HCT116 (cell line): ENCODE results near the gene SPIN2B. TPM values are rescaled to one million over a fixed set of nuclear protein-coding genes. Genes with fewer than 3 reads are reported as not detected.
"Not testable (repeated sequence)": the region's sequence is repeated elsewhere in the genome, so short reads cannot be mapped to it uniquely, and the experiment has no call there.

Experiments
- ATAC-seq: fragments of 200-7000 bp; cut with Tn5 transposase; 2 replicates; pipeline ENCODE4 v1.9.1; 2020; ENCODE audit warnings: mild to moderate bottlenecking, moderate library complexity
- BruUV-seq: library from RNA; stranded (reverse); fragments of 400-500 nt; replicated peaks from 2 replicates; lab custom pipeline; 2021; lab: Mats Ljungman, UMichigan
- CTCF ChIA-PET: fragments of 300-600 bp; sonication (Branson Sonifier 250); formaldehyde crosslinking; loops from one replicate; lab custom pipeline; 2021; ENCODE audit warnings: antibody characterized with exemption; lab: Charles Lee
- POLR2A ChIA-PET: fragments of 300-600, 350-600 bp; sonication (Branson Sonifier 250); formaldehyde crosslinking; loops from one replicate; lab custom pipeline; 2021; ENCODE audit warnings: antibody characterized with exemption; lab: Charles Lee
- RAD21 ChIA-PET, 2 experiments: fragments of 300-600 bp; sonication (Branson Sonifier 250); formaldehyde crosslinking; loops; one replicate each; lab custom pipeline; 2023; ENCODE audit warnings: low total read pairs in 2 of 2; ENCODE audit not compliant: uncharacterized antibody in 2 of 2, unreplicated experiment in 2 of 2, low non-redundant PET in 1 of 2; lab: Charles Lee
- DNase-seq: peaks from one replicate; pipeline ENCODE4 v3.0.0-alpha.2; 2010; ENCODE audit warnings: low read depth, low spot score
- H2AFZ ChIP-seq: fragments of 200-600 bp; shearing (Covaris generic), sonication (generic); 2 replicates; pipeline ENCODE4 v1.6.1; 2017; ENCODE audit warnings: low read depth, mixed run types, mixed read lengths, antibody characterized with exemption, low read length; ENCODE audit not compliant: poor library complexity, severe bottlenecking
- H3K27ac ChIP-seq: 2 replicates; pipeline ENCODE4 v1.5.1; 2012; ENCODE audit warnings: low read depth, low read length
- H3K27me3 ChIP-seq: fragments of 200-600 bp; sonication (generic); 2 replicates; pipeline ENCODE4 v1.6.1; 2016; ENCODE audit warnings: mixed run types, low read length, mixed read lengths; ENCODE audit not compliant: insufficient read depth
- H3K36me3 ChIP-seq, 2 experiments: fragments of 200-500 bp in 1 of 2; fragments of 200-600 bp in 1 of 2; sonication (Bioruptor generic) in 1 of 2; sonication (generic) in 1 of 2; 2 replicates each; pipeline versions ENCODE4 v1.5.1 to v1.6.1; 2014 to 2016; ENCODE audit warnings: low read length in 2 of 2, inconsistent platforms in 1 of 2, mixed read lengths in 1 of 2, mixed run types in 1 of 2; ENCODE audit not compliant: insufficient read depth in 2 of 2, control insufficient read depth in 1 of 2
- H3K4me1 ChIP-seq, 2 experiments: fragments of 200-600 bp in 1 of 2; sonication (generic) in 1 of 2; 2 replicates each; pipeline versions ENCODE4 v1.5.1 to v1.6.1; 2012 to 2017; ENCODE audit warnings: low read length in 2 of 2, inconsistent platforms in 1 of 2, mild to moderate bottlenecking in 1 of 2, mixed read lengths in 1 of 2, mixed run types in 1 of 2, moderate library complexity in 1 of 2; ENCODE audit not compliant: insufficient read depth in 2 of 2, control insufficient read depth in 1 of 2
- H3K4me2 ChIP-seq: fragments of 200-600 bp; sonication (generic); 2 replicates; pipeline ENCODE4 v1.6.1; 2017; ENCODE audit warnings: mixed run types, low read length, mixed read lengths
- H3K4me3 ChIP-seq, 2 experiments: fragments of 200-600 bp in 1 of 2; sonication (generic) in 1 of 2; replicated peaks in 1 of 2; 2 replicates each; pipeline ENCODE4 v1.5.1; 2011 to 2016; ENCODE audit warnings: low read length in 2 of 2, control low read depth in 1 of 2, low read depth in 1 of 2, mild to moderate bottlenecking in 1 of 2, mixed read lengths in 1 of 2, mixed run types in 1 of 2
- H3K79me2 ChIP-seq: fragments of 200-600 bp; sonication (generic); 2 replicates; pipeline ENCODE4 v1.6.1; 2017; ENCODE audit warnings: mild to moderate bottlenecking, mixed run types, low read length, moderate library complexity, mixed read lengths; ENCODE audit not compliant: insufficient read depth
- H3K9ac ChIP-seq: fragments of 200-600 bp; sonication (generic); 2 replicates; pipeline ENCODE4 v1.6.1; 2016; ENCODE audit warnings: low read length, mixed read lengths
- H3K9me2 ChIP-seq: fragments of 200-600 bp; sonication (generic), shearing (Covaris generic); 2 replicates; pipeline ENCODE4 v1.6.1; 2017; ENCODE audit warnings: mixed run types, mild to moderate bottlenecking, moderate library complexity; ENCODE audit not compliant: insufficient read depth
- H3K9me3 ChIP-seq, 2 experiments: fragments of 200-500 bp in 1 of 2; fragments of 200-600 bp in 1 of 2; sonication (Bioruptor generic) in 1 of 2; sonication (generic) in 1 of 2; 2 replicates each; pipeline ENCODE4 v1.6.1; 2014 to 2017; ENCODE audit warnings: low read length in 2 of 2, mixed read lengths in 2 of 2, inconsistent platforms in 1 of 2, low read depth in 1 of 2, mild to moderate bottlenecking in 1 of 2, mixed run types in 1 of 2, moderate library complexity in 1 of 2; ENCODE audit not compliant: control insufficient read depth in 1 of 2, insufficient read depth in 1 of 2
- H4K20me1 ChIP-seq: fragments of 200-600 bp; sonication (generic), shearing (Covaris generic); 2 replicates; pipeline ENCODE4 v1.6.1; 2017; ENCODE audit warnings: mixed run types, mild to moderate bottlenecking, moderate library complexity; ENCODE audit not compliant: insufficient read depth
- YY1 ChIP-seq: IDR thresholded peaks from 2 replicates; pipeline ENCODE4 v1.6.1; 2011; ENCODE audit warnings: low read length, low read depth, moderate library complexity, mild to moderate bottlenecking; ENCODE audit not compliant: insufficient replicate concordance; ENCODE audit errors: extremely low read depth
- intact Hi-C: fragments of 100-400 bp; cut with micrococcal nuclease; formaldehyde crosslinking; loops from 2 replicates; pipeline ENCODE4 v1.10.0; 2022
- total RNA-seq: library from RNA; stranded (reverse); gene quantifications from one replicate; pipeline ENCODE4 v1.2.1, GENCODE V29; 2021; ENCODE audit not compliant: unreplicated experiment
- TF ChIP-seq, protein P1 (sequence below): IDR thresholded peaks from 2 replicates; pipeline ENCODE4 v1.6.1; 2012; ENCODE audit warnings: low read depth

SPIN2B gene
- total RNA-seq, 1 experiment from 2014 or later: 9.3 TPM

DNA sequence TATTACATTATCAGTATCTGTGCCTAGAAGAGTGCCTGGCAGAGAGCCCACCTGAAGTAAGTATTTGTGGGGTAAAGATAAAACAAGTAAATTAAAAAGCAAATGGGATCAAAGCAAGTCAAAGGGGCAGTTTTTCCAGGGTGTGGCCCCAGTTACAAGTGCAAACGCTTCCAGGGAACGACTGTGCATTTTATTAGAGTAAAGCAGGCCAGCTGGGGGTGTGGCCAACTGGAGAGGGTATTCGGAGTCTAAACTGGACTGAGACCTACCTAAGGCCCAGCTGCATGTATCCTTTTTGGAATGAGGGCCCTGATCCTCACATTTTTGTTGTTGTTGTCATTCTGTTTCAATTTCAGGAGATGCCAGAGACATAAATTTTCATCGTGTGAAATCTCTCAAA, 3.8 kb downstream of the SPIN2B start:
- H3K79me2 ChIP-seq, DNase-seq, CTCF ChIA-PET, H3K9me2 ChIP-seq, H3K27ac ChIP-seq, H4K20me1 ChIP-seq, H3K9me3 ChIP-seq, H2AFZ ChIP-seq, H3K4me2 ChIP-seq, H3K4me1 ChIP-seq, POLR2A ChIA-PET, H3K4me3 ChIP-seq, ATAC-seq, H3K9ac ChIP-seq, intact Hi-C loops, H3K36me3 ChIP-seq, BruUV-seq, H3K27me3 ChIP-seq, RAD21 ChIA-PET: not testable (repeated sequence)

DNA sequence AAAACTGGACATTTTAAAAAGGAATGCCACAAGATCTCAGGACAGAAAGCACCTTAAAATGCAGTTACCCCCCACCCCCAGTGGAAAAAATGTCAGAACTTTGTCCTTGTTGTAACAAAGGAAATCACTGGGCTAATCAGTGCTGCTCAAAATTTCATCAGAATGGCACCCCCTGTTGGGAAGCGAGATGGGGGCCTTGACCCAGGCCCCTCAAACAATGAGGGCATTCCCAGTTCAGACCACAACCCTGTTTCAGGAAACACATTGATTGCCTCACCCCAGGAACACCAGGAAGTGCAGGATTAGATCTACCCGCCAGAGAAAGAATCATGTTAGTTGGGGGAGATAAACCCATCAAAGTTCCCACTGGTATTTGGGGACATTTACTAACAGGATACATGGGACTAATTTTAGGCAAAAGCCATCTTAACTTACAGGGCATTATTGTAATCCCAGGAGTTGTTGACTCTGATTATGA, 16.4 kb downstream of the SPIN2B start:
- BruUV-seq: no TSS peak
- intact Hi-C loops: no loop called here
- Histone ChIP-seq H4K20me1 (no peaks in the 10 kb centered on the region), H3K4me1 (no peaks in the 10 kb centered on the region), H3K27me3 (no peaks in the 10 kb centered on the region), H3K4me3 (no peak overlapping the region), H3K4me2 (no peak overlapping the region), H3K27ac (no peak overlapping the region), H3K36me3 (no peaks in the 10 kb centered on the region), H3K79me2 (no peaks in the 10 kb centered on the region), H3K9me2 (no peaks in the 10 kb centered on the region), H3K9me3 (no peaks in the 10 kb centered on the region), H3K9ac (no peak overlapping the region), H2AFZ (no peak overlapping the region)
- RAD21 ChIA-PET: no interaction called here
- no peak for DNase-seq
- no peak for ATAC-seq
- TF ChIP-seq, protein P1, sequence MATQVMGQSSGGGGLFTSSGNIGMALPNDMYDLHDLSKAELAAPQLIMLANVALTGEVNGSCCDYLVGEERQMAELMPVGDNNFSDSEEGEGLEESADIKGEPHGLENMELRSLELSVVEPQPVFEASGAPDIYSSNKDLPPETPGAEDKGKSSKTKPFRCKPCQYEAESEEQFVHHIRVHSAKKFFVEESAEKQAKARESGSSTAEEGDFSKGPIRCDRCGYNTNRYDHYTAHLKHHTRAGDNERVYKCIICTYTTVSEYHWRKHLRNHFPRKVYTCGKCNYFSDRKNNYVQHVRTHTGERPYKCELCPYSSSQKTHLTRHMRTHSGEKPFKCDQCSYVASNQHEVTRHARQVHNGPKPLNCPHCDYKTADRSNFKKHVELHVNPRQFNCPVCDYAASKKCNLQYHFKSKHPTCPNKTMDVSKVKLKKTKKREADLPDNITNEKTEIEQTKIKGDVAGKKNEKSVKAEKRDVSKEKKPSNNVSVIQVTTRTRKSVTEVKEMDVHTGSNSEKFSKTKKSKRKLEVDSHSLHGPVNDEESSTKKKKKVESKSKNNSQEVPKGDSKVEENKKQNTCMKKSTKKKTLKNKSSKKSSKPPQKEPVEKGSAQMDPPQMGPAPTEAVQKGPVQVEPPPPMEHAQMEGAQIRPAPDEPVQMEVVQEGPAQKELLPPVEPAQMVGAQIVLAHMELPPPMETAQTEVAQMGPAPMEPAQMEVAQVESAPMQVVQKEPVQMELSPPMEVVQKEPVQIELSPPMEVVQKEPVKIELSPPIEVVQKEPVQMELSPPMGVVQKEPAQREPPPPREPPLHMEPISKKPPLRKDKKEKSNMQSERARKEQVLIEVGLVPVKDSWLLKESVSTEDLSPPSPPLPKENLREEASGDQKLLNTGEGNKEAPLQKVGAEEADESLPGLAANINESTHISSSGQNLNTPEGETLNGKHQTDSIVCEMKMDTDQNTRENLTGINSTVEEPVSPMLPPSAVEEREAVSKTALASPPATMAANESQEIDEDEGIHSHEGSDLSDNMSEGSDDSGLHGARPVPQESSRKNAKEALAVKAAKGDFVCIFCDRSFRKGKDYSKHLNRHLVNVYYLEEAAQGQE: no peak
- no peak for TF ChIP-seq YY1
- POLR2A ChIA-PET: no interaction called here
- CTCF ChIA-PET: no interaction called here
